MCF 10A (cell line): ENCODE measurements around the gene RNF2. TPM values are rescaled to one million over a fixed set of nuclear protein-coding genes. Genes with fewer than 3 reads are reported as not detected.

ENCODE experiments used
- BruUV-seq: library from RNA; stranded (reverse); fragments of 400-500 nt; replicated peaks from 2 replicates; lab custom pipeline; 2021; lab: Mats Ljungman, UMichigan
- CTCF ChIA-PET: fragments of 300-600 bp; sonication (Branson Sonifier 250); formaldehyde crosslinking; extraction: SDS; loops from one replicate; lab custom pipeline; 2021; ENCODE audit warnings: antibody characterized with exemption, inconsistent platforms; lab: Yijun Ruan, JAX
- POLR2A ChIA-PET: fragments of 300-600, 350-650 bp; sonication (Branson Sonifier 250); formaldehyde crosslinking; extraction: SDS; loops from one replicate; lab custom pipeline; 2020; ENCODE audit warnings: antibody characterized with exemption, inconsistent platforms; lab: Yijun Ruan, JAX
- DNase-seq: peaks from one replicate; pipeline ENCODE4 v3.0.0-alpha.2; 2018; ENCODE audit not compliant: unreplicated experiment
- H3K27ac Mint-ChIP-seq: one replicate; pipeline ENCODE4 v1.8.0; 2022; ENCODE audit warnings: mild to moderate bottlenecking, low read depth, mixed read lengths; ENCODE audit not compliant: unreplicated experiment
- H3K27me3 Mint-ChIP-seq: one replicate; pipeline ENCODE4 v1.8.0; 2022; ENCODE audit warnings: mixed read lengths; ENCODE audit not compliant: insufficient read depth, unreplicated experiment
- H3K36me3 Mint-ChIP-seq: one replicate; pipeline ENCODE4 v1.8.0; 2022; ENCODE audit warnings: mild to moderate bottlenecking, moderate library complexity, mixed read lengths; ENCODE audit not compliant: insufficient read depth, unreplicated experiment
- H3K4me1 Mint-ChIP-seq: one replicate; pipeline ENCODE4 v1.8.0; 2022; ENCODE audit warnings: mixed read lengths; ENCODE audit not compliant: insufficient read depth, unreplicated experiment
- H3K4me3 Mint-ChIP-seq: one replicate; pipeline ENCODE4 v1.8.0; 2022; ENCODE audit warnings: mild to moderate bottlenecking, moderate library complexity, mixed read lengths; ENCODE audit not compliant: unreplicated experiment
- H3K9me3 Mint-ChIP-seq: one replicate; pipeline ENCODE4 v1.8.0; 2022; ENCODE audit warnings: mixed read lengths; ENCODE audit not compliant: unreplicated experiment
- CTCF ChIP-seq: fragments of 200-600 bp; IDR thresholded peaks from one replicate; pipeline ENCODE4 v1.8.0; 2022; ENCODE audit warnings: antibody characterized with exemption, mild to moderate bottlenecking; ENCODE audit not compliant: unreplicated experiment
- intact Hi-C: fragments of 100-400 bp; cut with micrococcal nuclease; formaldehyde crosslinking; loops from 2 replicates; pipeline ENCODE4 v1.14.1; 2022
- total RNA-seq: library from RNA; stranded (reverse); gene quantifications from 2 replicates; pipeline ENCODE4 v1.2.3, GENCODE V29; 2022

The RNF2 gene
- total RNA-seq, 1 experiment from 2014 or later: 18.6 TPM

- Mint-ChIP-seq H3K4me3 (no peak overlapping the region), H3K27me3 (no peaks in the 10 kb centered on the region), H3K9me3 (no peaks in the 10 kb centered on the region), H3K4me1 (peaks cover 6% of the 10 kb centered on the region), H3K27ac (no peak overlapping the region), H3K36me3 (no peaks in the 10 kb centered on the region)
- BruUV-seq: no TSS peak
- CTCF ChIA-PET: interaction anchor here (0.6 kb wide), 1 partner anchor 114 kb away, joined by 3 read pairs; no protein-coding TSS in a partner anchor
- intact Hi-C loops: no loop called here
- POLR2A ChIA-PET: interaction anchor here (1.1 to 2.2 kb wide), 2 partner anchors 11 to 37 kb away, joined by 3 to 13 read pairs; no protein-coding TSS in a partner anchor
- DNase-seq: no peak
- TF ChIP-seq CTCF: no peak
Measured at GRCh38 chr1:185054365-185055060, 9.2 kb downstream of the RNF2 start.

- intact Hi-C loops: no loop called here
- ChIA-PET POLR2A (interaction anchor here (0.6 to 1.5 kb wide), 3 partner anchors 12 to 620 kb away, joined by 3 to 5 read pairs (median 4); no protein-coding TSS in a partner anchor), CTCF (interaction anchor here (0.5 to 0.6 kb wide), 3 partner anchors 10 to 60 kb away, joined by 3 to 5 read pairs (median 5); no protein-coding TSS in a partner anchor)
- no peak for TF ChIP-seq CTCF
- Mint-ChIP-seq H3K27me3 (no peaks in the 10 kb centered on the region), H3K4me1 (no peaks in the 10 kb centered on the region), H3K27ac (no peak overlapping the region), H3K36me3 (no peaks in the 10 kb centered on the region), H3K4me3 (no peak overlapping the region), H3K9me3 (no peaks in the 10 kb centered on the region)
- BruUV-seq: no TSS peak
- no peak for DNase-seq
Measured at GRCh38 chr1:185058110-185058509, 12.8 kb downstream of the RNF2 start.

- no peaks in the 10 kb centered on the region for H3K36me3 Mint-ChIP-seq
- no peak for TF ChIP-seq CTCF
- POLR2A ChIA-PET: interaction anchor here (0.6 to 1.9 kb wide), 5 partner anchors 9 to 619 kb away, joined by 3 to 7 read pairs (median 4); no protein-coding TSS in a partner anchor
- no peaks in the 10 kb centered on the region for H3K9me3 Mint-ChIP-seq
- BruUV-seq: no TSS peak
- no peaks in the 10 kb centered on the region for H3K27me3 Mint-ChIP-seq
- H3K4me1 Mint-ChIP-seq: no peaks in the 10 kb centered on the region
- H3K4me3 Mint-ChIP-seq: no peak overlapping the region
- no peak for DNase-seq
- intact Hi-C loops: no loop called here
- CTCF ChIA-PET: interaction anchor here (0.6 to 1.7 kb wide), 2 partner anchors 34 to 111 kb away, joined by 4 read pairs; no protein-coding TSS in a partner anchor
- H3K27ac Mint-ChIP-seq: no peak overlapping the region
Measured at GRCh38 chr1:185058876-185059275, 13.5 kb downstream of the RNF2 start.

GRCh38 chr1:185059950-185060571, 14.7 kb downstream of the RNF2 start:
- no peak for TF ChIP-seq CTCF
- ChIA-PET POLR2A (interaction anchor here (0.6 to 1.9 kb wide), 3 partner anchors 10 to 643 kb away, joined by 3 to 7 read pairs (median 3); no protein-coding TSS in a partner anchor), CTCF (interaction anchor here (1.7 kb wide), 1 partner anchor 110 kb away, joined by 4 read pairs; no protein-coding TSS in a partner anchor)
- DNase-seq: no peak
- Mint-ChIP-seq H3K4me3 (no peak overlapping the region), H3K27me3 (no peaks in the 10 kb centered on the region), H3K9me3 (no peaks in the 10 kb centered on the region), H3K27ac (no peak overlapping the region), H3K4me1 (no peaks in the 10 kb centered on the region), H3K36me3 (no peaks in the 10 kb centered on the region)
- no TSS peak for BruUV-seq
- intact Hi-C loops: no loop called here
